Nephron (organoid): ENCODE data around the gene FAM180A.

Experiments
- H3K27ac Mint-ChIP-seq, 3 experiments: 2 replicates each; pipeline ENCODE4 v1.8.0; 2020; ENCODE audit warnings: mixed read lengths in 3 of 3, mild to moderate bottlenecking in 2 of 3, moderate library complexity in 1 of 3
- H3K27me3 Mint-ChIP-seq: 2 replicates; pipeline ENCODE4 v1.8.0; 2021; ENCODE audit warnings: low read depth, mild to moderate bottlenecking, moderate library complexity, mixed read lengths
- H3K36me3 Mint-ChIP-seq: 2 replicates; pipeline ENCODE4 v1.8.0; 2020; ENCODE audit warnings: low read depth, mixed read lengths
- H3K4me1 Mint-ChIP-seq: 2 replicates; pipeline ENCODE4 v1.8.0; 2020; ENCODE audit warnings: mixed read lengths
- H3K4me3 Mint-ChIP-seq, 3 experiments: 2 replicates each; pipeline ENCODE4 v1.8.0; 2020; ENCODE audit warnings: mild to moderate bottlenecking in 3 of 3, mixed read lengths in 3 of 3, moderate library complexity in 2 of 3
- H3K9me3 Mint-ChIP-seq: 2 replicates; pipeline ENCODE4 v1.8.0; 2020; ENCODE audit warnings: mixed read lengths
- TF ChIP-seq, protein P1 (sequence below), 3 experiments: fragments of 200-600 bp; sonication (generic); IDR thresholded peaks; one replicate each; pipeline ENCODE4 v1.5.0; 2021; ENCODE audit warnings: antibody characterized with exemption in 3 of 3; ENCODE audit not compliant: unreplicated experiment in 3 of 3

The FAM180A gene

GRCh38 chr7:135726911-135727673, 21.5 kb downstream of the FAM180A start:
- Mint-ChIP-seq H3K4me1 (no peaks in the 10 kb centered on the region), H3K9me3 (no peaks in the 10 kb centered on the region), H3K27me3 (peaks cover 8% of the 10 kb centered on the region), H3K4me3 (no peak overlapping the region), H3K36me3 (no peaks in the 10 kb centered on the region), H3K27ac (no peak overlapping the region)
- TF ChIP-seq, protein P1, sequence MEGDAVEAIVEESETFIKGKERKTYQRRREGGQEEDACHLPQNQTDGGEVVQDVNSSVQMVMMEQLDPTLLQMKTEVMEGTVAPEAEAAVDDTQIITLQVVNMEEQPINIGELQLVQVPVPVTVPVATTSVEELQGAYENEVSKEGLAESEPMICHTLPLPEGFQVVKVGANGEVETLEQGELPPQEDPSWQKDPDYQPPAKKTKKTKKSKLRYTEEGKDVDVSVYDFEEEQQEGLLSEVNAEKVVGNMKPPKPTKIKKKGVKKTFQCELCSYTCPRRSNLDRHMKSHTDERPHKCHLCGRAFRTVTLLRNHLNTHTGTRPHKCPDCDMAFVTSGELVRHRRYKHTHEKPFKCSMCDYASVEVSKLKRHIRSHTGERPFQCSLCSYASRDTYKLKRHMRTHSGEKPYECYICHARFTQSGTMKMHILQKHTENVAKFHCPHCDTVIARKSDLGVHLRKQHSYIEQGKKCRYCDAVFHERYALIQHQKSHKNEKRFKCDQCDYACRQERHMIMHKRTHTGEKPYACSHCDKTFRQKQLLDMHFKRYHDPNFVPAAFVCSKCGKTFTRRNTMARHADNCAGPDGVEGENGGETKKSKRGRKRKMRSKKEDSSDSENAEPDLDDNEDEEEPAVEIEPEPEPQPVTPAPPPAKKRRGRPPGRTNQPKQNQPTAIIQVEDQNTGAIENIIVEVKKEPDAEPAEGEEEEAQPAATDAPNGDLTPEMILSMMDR (IDR thresholded peaks at IDR 0.05; ENCODE audit: unreplicated experiment in 3 of 3) = no peak

- Mint-ChIP-seq H3K4me3 (no peak overlapping the region), H3K27me3 (peaks cover 8% of the 10 kb centered on the region), H3K36me3 (no peaks in the 10 kb centered on the region), H3K9me3 (no peaks in the 10 kb centered on the region), H3K4me1 (no peaks in the 10 kb centered on the region), H3K27ac (no peak overlapping the region)
- TF ChIP-seq, protein P1 (IDR thresholded peaks at IDR 0.05; ENCODE audit: unreplicated experiment in 3 of 3) = no peak
These were observed 22.3 kb downstream of the FAM180A start for GRCh38 chr7:135726276-135726788.

DNA sequence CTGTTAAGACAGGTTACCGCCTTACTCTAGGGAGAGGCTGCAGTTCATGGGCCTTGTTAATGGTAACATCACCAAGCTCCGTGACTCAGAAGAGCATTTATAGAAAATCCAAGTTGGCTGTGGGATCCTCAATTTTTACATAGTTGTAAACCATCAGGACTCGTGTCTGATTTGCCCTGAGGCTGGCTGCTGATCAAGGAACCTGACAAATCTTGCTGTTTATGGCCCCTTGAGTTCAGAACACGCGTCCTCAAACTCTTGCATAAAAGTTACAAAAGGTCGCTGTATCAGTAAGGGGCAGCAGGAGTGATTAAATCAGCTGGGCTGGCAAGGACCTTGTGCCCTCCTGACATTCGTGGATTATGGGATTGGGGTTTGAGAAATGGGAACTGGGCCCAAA, 25.2 kb downstream of the FAM180A start:
- Mint-ChIP-seq H3K27ac (no peak overlapping the region), H3K4me1 (no peaks in the 10 kb centered on the region), H3K27me3 (peaks cover 12% of the 10 kb centered on the region), H3K4me3 (no peak overlapping the region), H3K9me3 (no peaks in the 10 kb centered on the region), H3K36me3 (no peaks in the 10 kb centered on the region)
- TF ChIP-seq, protein P1 (IDR thresholded peaks at IDR 0.05; ENCODE audit: unreplicated experiment in 3 of 3) = no peak

DNA sequence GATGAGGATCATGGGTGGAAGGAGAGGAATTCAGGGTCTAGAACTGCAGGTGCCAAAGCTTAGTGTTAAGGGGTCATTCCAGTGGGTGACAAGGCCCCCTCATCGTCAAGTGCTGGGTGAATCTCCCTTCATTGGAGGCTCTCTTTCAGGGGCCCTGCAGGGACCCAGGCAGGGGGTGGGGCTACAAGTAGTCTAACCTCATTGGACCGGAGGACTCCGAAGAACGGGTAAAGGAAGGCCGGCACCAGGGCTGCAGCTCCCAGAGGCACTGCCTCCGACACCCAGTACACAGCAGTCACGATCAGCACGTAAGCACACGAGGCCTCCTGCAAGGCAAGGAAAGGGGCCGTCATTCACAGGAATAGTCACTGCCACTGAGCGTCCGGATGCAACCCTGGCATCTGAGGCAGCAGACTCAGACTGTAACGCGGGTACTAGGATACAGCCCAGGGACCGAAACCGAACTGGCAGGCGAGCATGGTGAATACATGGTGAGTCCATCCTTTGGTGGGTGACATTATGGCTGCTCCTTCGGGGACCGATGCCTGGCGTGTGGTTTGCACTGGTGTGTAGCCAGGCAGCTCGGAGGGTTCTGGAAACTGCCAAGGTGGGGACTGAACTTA, 27.3 kb downstream of the FAM180A start:
- Mint-ChIP-seq H3K36me3 (no peaks in the 10 kb centered on the region), H3K4me1 (peaks cover 4% of the 10 kb centered on the region), H3K27me3 (peaks cover 12% of the 10 kb centered on the region), H3K9me3 (no peaks in the 10 kb centered on the region), H3K27ac (no peak overlapping the region), H3K4me3 (no peak overlapping the region)
- TF ChIP-seq, protein P1 (IDR thresholded peaks at IDR 0.05; ENCODE audit: unreplicated experiment in 3 of 3) = no peak

- Mint-ChIP-seq H3K36me3 (no peaks in the 10 kb centered on the region), H3K4me1 (peaks cover 4% of the 10 kb centered on the region), H3K4me3 (no peak overlapping the region), H3K9me3 (no peaks in the 10 kb centered on the region), H3K27ac (no peak overlapping the region), H3K27me3 (peaks cover 8% of the 10 kb centered on the region)
- TF ChIP-seq, protein P1 (IDR thresholded peaks at IDR 0.05; ENCODE audit: unreplicated experiment in 3 of 3) = no peak
These were observed 28.9 kb downstream of the FAM180A start for GRCh38 chr7:135719688-135720087.
